Measurements from ENCODE around the gene CMTM8.
"Not testable (repeated sequence)": the region's sequence is repeated elsewhere in the genome, so short reads cannot be mapped to it uniquely, and the experiment has no call there.

The CMTM8 gene

DNA sequence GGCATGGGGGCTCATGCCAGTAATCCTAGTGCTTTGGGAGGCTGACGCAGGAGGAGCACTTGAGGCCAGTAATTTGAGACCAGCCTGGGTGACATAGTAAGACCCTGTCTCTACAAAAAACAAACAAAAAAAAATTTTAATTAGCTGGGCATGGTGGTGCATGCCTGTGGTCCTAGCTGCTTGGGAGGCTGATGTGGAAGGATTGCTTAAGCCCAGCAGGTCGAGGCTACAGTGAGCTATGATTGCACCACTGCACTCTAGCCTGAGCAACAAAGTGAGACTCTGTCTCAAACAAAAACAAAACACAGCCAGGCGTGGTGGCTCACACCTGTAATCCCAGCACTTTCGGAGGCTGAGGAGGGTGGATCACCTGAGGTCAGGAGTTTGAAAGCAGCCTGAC lies 9.7 kb upstream of the CMTM8 start:
- not testable (repeated sequence) for DNase-seq (ENCODE audit: extremely low read depth in 1 of 2, low read depth in 1 of 2)

DNA sequence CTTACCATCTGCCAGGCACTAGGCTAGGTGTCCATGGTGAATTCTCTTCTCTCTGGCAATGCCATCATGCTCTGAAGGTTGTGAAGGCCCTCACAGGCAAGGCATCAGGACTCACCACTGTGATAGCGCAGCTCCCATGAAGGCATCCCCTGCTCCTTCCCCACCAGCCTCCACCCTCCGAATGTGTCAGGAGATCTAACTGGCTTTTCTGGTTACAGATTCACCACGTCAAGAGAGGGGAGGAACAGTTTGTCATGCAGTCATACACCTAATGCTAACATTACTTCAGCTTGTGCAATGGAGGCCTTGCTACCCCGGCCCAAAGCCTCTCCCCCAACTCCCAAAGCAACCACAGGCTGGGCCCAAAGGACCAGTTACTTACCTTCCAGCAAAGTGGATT lies 8.9 kb upstream of the CMTM8 start:
- DNase-seq (ENCODE audit: extremely low read depth in 1 of 2, low read depth in 1 of 2), result no peak

DNA sequence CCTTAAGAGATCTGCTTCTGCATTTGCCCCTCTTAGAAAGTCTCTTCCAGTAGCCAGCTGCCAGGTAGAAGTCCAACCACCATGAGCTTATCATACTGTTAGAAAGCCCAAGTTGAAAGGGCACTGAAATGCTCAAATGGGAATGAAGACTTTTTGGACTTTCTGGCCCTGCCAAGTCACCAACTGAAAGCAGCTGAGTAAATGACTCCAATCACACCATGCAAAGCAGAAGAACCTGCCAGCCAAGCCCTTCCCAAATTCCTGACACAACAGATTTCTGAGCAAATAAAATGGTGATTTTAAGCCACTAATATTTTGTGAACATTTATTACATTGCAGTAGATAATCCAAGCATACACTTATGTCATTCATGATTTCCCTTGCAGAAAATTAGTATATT lies 2.1 kb upstream of the CMTM8 start:
- no peak for DNase-seq (ENCODE audit: extremely low read depth in 1 of 2, low read depth in 1 of 2)

DNA sequence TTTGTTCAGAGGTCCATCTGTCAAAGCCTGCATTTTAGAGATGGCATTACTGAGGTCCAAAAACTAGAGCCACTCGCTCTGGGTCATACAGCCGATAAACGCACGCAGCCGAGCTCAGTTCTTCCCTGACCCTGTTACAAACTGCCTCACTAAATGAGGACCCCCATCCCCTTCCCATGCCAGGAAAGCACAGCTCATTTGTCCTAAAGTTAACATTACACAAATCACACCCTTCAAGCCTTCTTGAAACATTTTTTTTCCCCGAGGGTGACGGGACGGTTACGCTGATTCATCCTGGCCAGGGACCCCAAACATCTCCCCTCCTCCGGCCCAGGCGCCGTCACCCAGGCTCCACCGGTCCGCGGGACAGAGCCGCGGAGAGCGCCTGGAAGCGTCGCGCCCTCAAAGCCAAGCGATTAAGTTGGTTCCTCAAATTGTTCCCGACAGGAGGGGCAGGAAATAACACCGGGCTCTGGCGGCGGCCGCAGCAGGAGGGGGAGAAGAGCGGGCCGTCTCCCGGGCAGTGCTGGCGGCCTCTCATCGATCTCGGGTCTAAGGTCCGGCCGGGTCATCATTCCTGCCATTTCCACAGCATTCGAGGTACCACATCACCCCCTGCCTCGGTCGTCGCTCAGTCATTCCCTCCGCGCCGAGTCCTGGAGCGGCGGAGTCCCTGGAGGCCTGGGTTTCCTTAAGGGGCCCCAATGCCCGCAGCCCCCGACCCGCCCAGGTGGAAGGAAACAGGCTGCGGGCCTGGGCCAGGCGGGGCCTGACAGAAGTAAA lies 619 bp upstream of the CMTM8 start:
- no peak for DNase-seq (ENCODE audit: extremely low read depth in 1 of 2, low read depth in 1 of 2)

DNA sequence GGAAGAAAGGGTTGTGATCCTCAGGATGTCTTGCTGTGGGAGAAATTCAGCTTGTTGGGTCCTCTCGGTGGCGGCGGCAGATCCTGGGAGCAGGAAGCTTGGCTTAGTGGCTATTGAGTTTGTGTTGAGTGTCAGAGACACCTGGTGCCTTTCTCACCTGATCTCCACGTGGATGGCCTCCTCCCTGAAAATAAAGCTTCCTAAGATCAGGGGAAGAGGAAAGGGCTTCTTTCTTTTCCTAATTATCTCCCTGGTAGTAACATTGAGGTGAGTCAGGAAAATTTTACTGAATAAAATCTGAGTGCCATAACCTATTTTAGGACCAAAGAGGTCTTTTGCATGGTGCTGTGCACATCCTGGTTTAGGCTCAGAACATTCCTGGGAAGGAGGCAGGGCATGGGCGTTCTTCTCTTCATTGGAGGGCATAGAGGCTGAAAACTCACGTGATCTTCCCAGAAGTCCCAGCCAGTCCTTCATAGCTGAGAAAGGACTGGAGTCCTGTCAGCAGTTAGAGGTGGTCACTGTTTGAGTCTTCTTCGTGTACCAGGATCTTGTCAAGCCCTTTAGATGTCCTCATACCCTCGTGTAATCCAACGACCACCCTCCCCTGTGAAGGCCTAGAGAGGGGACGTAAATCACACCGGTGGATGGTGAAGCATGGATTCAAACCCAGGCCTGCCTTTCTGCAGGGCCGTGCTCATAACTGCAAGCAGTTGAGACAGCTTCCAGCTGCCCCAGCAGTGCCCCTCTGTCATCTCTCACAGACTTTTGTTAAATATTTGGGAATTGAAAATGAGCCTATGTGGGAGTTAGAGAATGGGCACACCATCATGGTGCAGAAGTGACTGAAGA lies 1.1 kb downstream of the CMTM8 start:
- DNase-seq (ENCODE audit: extremely low read depth in 1 of 2, low read depth in 1 of 2), result no peak

DNA sequence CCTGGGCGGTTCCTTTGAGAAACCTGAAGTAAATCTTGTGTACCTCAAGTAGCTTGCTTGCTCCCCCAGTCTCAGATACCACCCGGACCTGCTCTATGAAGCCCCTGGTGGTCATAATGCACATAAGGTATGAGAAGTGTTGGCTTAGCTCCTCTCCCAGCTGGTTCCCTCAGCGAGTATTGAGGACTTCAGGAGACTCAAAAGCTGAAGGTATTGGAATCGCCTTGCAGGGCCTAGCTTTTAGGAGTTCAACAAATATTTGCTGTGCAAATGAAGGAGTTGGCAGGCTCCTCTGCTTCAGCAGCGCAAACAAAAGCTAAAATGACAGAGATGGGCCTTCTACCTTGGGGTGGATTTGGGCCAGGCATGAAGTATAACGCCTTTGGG lies 1.7 kb downstream of the CMTM8 start:
- DNase-seq (ENCODE audit: extremely low read depth in 1 of 2, low read depth in 1 of 2), result peak in 1 of 2 donors; percentile 39

DNA sequence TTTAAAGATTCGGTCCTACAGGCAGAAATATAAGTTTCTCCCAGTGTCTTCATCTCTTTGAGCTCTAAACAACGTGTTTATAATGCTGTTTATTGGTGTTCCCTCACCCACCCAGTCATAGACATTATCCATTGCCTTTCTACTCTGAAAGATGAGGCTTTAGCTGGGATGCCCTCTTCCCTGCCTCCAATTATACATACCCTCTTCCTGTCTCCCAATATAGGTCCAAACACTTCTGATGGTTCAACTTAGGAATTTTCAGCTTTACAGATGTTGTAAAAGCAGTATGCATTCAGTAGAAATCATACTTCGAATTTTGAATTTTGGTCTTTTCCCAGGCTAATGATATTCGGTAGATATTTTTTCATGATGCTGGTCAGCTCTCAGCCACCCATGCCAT lies 2.6 kb downstream of the CMTM8 start:
- no peak for DNase-seq (ENCODE audit: extremely low read depth in 1 of 2, low read depth in 1 of 2)

DNA sequence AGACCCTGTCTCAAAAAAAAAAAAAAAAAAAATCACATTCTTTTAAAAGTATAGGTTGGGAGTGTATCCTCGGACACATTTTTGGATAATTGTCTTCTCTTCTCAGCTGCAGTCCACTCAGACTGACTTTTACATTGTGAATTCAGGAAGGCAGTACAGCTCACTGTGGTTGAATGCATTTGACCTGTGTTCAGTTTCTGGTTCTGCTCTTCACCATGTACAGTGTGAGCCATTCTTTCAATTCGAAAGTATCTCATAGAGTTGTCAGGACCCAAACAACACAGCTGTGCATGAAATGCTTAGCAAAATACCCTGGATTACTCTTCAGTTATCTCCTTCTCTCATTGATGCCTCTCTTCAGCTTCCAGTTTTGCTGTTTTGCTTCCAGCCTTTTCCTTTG lies 5.0 kb downstream of the CMTM8 start:
- DNase-seq (ENCODE audit: extremely low read depth in 1 of 2, low read depth in 1 of 2), result no peak

DNA sequence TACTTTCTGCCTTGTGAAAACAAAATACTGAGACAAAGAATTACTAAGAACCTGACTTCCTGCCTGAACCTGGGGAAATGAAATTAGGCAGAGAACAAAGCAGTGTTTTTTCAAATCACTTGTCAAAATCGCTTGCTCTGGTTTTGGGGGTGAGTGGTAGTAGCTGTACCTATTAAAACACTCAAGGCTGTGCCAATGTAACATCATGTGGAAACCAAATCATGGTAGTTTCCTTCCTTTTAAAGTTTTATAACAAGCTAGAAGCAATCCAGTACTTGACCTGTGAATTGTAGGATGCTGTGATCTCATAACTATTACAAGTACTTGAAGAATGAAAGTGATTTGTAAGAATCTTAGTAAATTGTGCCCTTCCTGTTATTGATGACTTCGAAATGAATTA lies 6.7 kb downstream of the CMTM8 start:
- no peak for DNase-seq (ENCODE audit: extremely low read depth in 1 of 2, low read depth in 1 of 2)

DNA sequence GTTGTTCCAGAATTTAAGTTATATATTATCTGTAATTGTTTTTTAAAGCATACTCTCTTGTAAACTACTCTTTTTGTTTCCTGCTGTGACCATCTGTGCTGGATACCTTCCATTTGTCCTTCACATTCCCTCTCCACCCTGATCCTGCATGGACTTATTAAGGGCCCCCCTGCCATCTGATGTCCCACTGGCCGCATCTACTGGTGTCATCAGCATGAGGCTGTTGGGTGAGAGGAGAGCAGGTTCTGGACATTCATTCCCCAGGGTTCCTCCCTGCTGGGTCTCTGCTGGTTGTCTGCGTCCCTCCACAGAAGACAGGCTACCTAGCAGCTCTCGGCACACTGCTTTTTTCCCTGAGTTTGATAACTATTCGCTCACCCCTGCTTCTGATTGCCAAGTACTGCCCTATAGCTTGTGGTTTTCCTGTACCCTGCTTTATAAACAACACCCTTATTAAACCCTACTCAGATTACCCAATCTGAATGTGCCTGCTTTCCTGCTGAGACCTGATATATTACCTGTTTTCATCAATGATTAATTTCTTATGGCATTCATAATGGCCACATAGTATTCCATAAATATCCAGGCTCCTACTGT lies 7.7 kb downstream of the CMTM8 start:
- no peak for DNase-seq (ENCODE audit: extremely low read depth in 1 of 2, low read depth in 1 of 2)

DNA sequence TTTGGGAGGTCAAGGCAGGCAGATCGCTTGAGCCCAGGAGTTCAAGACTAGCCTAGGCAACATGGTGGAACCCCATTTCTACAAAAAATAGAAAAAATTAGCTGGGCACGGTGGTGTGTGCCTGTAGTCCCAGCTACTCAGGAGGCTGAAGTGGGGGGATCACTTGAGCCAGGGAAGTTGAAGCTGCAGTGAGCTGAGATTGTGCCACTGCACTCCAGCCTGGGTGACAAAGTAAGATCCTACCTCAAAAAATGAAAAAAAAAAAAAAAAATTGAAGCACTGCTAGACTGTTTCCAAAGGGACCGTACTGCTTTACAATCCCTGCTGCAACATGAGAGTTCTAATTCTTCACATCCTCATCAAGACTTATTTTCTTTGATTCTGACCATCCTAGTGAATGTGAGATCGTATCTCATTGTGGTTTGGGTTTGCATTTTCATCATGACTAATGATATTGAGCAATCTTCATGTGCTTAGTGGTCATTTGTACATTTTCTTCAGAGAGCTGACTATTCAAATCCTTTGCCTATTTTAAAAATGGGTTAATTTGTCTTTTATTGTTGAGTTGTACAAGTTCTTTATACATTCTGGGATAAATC lies 10.8 kb downstream of the CMTM8 start:
- DNase-seq (ENCODE audit: extremely low read depth in 1 of 2, low read depth in 1 of 2), result no peak

DNA sequence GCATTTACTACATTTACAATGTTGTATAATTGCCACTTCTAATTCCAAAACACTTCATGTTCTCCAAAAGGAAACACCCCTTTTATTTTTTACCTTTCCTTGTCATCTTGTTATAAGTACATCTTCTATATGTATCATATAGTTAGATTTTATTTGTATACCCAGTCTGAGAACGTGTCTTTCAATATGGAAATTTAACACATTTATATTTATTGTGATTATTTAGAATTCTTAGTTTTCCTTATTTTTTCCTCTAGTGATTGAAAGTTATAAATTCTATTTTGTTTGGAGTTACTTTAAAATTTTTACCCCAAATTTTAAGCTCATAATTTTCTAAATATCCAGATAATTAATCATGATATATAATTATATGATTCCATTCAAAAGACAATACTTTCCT lies 15.8 kb downstream of the CMTM8 start:
- DNase-seq (ENCODE audit: extremely low read depth in 1 of 2, low read depth in 1 of 2), result no peak

DNA sequence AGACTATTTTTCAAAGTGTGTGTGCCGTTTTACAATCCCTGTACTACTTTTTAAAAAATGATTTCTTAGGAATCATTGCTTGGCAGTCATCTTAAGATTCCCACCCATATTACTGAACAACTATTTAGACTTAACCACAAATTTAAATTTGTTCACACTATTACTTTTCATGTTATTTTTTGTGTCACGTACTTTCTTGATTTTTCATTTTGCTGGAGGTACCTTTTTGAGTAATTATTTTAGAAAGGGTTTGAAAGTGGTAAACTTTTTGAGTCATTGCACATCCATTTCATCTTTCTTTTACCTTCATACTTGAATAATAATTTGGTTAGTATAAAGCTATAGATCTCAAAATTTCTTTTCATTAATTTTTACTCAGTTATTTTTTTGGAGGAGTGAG lies 16.9 kb downstream of the CMTM8 start:
- DNase-seq (ENCODE audit: extremely low read depth in 1 of 2, low read depth in 1 of 2), result no peak

DNA sequence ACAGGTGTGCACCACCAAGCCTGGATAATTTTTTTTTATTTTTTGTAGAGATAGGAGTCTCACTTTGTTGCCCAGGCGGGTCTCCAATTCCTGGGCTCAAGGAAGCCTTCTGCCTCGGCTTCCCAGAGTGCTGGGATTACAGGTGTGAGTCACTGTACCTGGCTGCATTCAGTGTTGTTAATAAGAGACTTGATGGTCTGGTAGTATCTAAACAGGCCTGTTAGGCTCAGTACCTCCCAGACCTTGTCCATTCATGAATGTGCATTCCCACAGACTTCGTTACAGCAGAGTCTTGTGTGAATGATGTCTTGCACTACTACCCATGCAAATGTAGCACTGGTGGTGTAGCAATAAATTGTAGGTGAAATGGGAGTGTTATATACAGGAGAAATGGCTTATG lies 17.7 kb downstream of the CMTM8 start:
- no peak for DNase-seq (ENCODE audit: extremely low read depth in 1 of 2, low read depth in 1 of 2)

DNA sequence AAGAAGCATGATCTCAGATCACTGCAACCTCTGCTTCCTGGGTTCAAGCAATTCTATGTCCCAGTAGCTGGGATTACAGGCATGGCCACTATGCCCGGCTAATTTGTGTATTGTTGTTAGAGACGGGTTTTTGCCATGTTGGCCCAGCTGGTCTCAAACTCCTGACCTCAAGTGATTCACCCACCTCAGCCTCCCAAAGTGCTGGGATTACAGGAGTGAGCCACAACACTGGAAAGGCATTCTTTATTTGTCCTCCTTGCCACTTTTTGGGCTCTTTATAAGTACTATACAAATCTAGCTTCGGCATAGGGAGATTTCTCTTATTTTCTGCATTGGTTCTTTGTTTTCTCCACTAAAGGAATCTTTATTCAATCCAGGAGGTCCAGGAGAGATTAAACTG lies 18.6 kb downstream of the CMTM8 start:
- no peak for DNase-seq (ENCODE audit: extremely low read depth in 1 of 2, low read depth in 1 of 2)

DNA sequence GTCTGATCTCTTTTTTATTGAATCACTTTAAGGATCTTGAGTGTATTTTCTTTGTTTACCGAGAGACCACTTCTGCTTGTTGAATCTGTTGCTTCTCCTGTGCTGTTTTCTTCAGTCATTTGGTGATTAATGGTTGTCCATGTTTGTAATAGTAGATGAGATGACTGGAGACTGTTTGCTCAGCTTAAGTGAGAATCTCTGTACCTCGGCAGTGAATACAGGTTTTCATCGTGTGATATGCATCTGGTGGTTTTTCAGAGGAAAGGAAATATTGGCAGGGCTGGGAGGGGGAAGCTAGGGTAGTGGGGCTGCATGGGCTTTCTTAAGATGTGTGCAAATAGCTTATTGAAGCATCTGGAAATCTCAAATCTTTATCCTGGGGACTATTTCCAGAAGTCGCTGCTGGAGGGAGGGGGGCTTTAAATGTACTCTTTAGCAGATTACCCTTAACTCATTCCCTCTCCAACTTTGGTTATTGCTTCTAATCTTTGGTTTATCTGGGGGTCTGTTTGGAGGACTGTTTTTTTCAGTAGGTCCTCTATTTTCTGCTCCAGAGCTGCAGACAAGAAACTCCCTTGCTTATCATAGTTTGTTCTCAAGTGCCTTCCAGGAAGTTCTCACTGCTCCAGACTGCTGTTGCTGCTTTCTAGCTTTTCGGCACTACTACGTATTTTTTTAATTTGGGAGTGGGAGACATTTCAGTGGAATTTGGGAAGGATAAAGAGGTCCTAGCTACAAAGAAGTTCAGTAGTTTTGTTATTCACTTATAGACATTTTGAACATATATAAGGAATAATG lies 19.4 kb downstream of the CMTM8 start:
- DNase-seq (ENCODE audit: extremely low read depth in 1 of 2, low read depth in 1 of 2), result no peak

DNA sequence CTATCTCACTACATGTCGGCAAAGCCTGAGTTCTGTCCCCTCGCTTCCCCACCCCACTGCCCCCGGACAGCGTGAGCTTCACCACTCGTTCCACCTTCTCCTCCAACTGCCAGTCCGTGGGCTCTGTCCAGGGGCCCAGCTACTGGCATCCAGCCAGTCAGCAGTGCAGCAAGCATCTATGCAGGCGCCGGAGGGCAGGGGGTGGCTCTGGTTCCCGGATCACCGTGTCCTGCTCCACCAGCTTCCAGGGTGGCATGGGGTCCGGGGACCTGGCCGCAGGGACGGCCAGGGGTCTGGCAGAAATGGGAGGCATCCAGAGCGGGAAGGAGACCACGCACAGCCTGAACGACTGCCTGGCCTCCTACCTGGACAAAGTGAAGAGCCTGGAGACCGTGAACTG lies 20.4 kb downstream of the CMTM8 start:
- DNase-seq (ENCODE audit: extremely low read depth in 1 of 2, low read depth in 1 of 2), result no peak

DNA sequence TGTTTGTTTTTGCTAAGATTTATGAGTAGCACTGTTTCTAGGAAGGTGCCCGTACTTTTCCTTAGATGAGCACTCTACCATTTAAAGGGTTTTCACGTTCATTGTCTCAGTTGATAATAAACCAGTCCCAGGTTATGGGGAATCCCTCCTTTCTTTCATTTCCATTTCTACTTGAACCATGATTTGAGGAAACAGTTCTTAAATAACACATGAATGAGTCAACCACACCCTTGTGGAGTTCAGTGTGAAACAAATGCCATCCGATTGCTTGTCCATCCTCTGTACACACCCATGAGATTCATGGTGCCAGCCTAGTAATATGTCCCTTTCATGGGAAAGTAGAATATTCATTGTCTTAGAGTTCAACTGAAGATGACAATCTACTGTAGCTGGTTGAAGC lies 23.1 kb downstream of the CMTM8 start:
- DNase-seq (ENCODE audit: extremely low read depth in 1 of 2, low read depth in 1 of 2), result no peak

DNA sequence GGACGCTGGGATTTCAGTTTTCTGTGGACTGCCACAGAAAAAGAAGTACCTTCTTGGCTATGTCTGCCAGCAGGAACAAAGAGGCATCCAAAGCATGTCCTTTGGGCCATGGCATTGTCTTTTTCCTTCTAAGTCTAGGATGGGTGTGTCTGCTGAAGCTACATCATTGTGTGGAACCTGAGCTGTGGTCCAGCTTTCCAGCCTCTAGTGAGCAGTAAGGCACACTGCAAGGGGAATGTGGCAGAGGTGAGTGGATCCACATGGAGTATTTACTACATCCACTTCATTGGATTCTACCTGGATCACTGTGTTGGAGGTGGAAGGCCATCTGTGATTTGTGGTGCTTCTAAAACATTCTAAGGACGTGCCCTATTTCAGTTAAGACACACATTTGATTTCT lies 23.7 kb downstream of the CMTM8 start:
- DNase-seq (ENCODE audit: extremely low read depth in 1 of 2, low read depth in 1 of 2), result no peak

DNA sequence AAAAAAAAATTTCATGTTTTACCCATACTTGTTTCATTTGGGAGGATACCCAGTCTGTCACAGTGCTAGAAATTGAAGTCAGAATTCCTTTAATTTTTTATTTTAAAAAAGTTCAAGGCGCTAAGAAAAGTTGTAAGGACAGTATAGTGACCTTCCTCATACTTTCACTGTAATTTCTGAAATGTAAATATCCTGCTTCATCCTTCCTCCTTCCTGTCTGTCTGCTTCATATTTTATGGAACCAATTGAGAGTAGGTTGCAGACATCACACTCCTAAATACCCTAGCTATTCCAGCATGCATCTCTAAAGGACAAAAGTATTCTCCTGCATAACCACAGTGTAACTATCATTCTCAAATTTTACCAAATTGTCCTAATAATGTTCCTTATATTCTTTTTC lies 35.8 kb downstream of the CMTM8 start:
- no peak for DNase-seq (ENCODE audit: extremely low read depth in 1 of 2, low read depth in 1 of 2)

DNA sequence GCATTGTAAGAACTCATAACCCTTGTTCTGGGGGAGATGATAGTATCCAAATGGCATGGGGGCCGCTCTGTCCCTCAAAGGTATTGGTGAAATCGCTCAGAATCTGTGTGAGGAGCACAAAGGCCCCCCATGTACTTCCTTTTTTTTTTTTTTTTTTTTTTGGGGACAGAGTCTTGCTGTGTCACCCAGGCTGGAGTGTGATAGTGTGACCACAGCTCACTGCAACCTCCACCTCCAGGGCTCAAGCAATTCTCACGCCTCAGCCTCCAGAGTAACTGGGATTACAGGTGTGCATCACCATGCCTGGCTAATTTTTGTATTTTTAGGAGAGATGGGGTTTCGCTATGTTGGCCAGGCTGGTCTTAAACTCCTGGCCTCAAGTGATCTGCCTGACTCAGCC lies 37.0 kb downstream of the CMTM8 start:
- no peak for DNase-seq (ENCODE audit: extremely low read depth in 1 of 2, low read depth in 1 of 2)

Data from stimulated activated CD8-positive, alpha-beta memory T cell treated with anti-CD3 and anti-CD28 coated beads, Interleukin-7, amount 100 ng/mL, for 48 hours (primary cell).